Ishikawa (cell line): ENCODE measurements around the gene B4GALNT3.
A peak's percentile ranks its signal among the peaks of the same experiment; 100 is the strongest.

ENCODE experiments used
- CEBPB ChIP-seq: IDR thresholded peaks from 2 replicates; pipeline ENCODE4 v1.6.1; 2012
- CREB1 ChIP-seq: IDR thresholded peaks from 2 replicates; pipeline ENCODE4 v1.6.1; 2012; ENCODE audit warnings: low read depth
- EGR1 ChIP-seq: IDR thresholded peaks from 2 replicates; pipeline ENCODE4 v1.6.1; 2012
- EP300 ChIP-seq: IDR thresholded peaks from 2 replicates; pipeline ENCODE4 v1.6.1; 2012; ENCODE audit warnings: borderline replicate concordance
- FOXM1 ChIP-seq: IDR thresholded peaks from 2 replicates; pipeline ENCODE4 v1.6.1; 2012; ENCODE audit warnings: low read depth, borderline replicate concordance
- NFIC ChIP-seq: IDR thresholded peaks from 2 replicates; pipeline ENCODE4 v1.6.1; 2012
- RAD21 ChIP-seq: IDR thresholded peaks from 2 replicates; pipeline ENCODE4 v1.6.1; 2012; ENCODE audit warnings: low read depth
- TAF1 ChIP-seq: IDR thresholded peaks from 2 replicates; pipeline ENCODE4 v1.6.1; 2012; ENCODE audit warnings: low read depth, mild to moderate bottlenecking
- TCF12 ChIP-seq: IDR thresholded peaks from 2 replicates; pipeline ENCODE4 v1.6.1; 2012; ENCODE audit warnings: low read depth
- TEAD4 ChIP-seq: IDR thresholded peaks from 2 replicates; pipeline ENCODE4 v1.6.1; 2012
- YY1 ChIP-seq: IDR thresholded peaks from 2 replicates; pipeline ENCODE4 v1.6.1; 2012; ENCODE audit warnings: low read depth
- ZBTB7A ChIP-seq: IDR thresholded peaks from 2 replicates; pipeline ENCODE4 v1.6.1; 2012; ENCODE audit warnings: low read depth
- TF ChIP-seq, protein P1 (sequence below): IDR thresholded peaks from 2 replicates; pipeline ENCODE4 v1.6.1; 2012; ENCODE audit warnings: low read depth, mild to moderate bottlenecking
- TF ChIP-seq, protein P2 (sequence below): IDR thresholded peaks from 2 replicates; pipeline ENCODE4 v1.6.1; 2012
- TF ChIP-seq, protein P3 (sequence below): IDR thresholded peaks from 2 replicates; pipeline ENCODE4 v1.6.1; 2012

B4GALNT3 gene

DNA sequence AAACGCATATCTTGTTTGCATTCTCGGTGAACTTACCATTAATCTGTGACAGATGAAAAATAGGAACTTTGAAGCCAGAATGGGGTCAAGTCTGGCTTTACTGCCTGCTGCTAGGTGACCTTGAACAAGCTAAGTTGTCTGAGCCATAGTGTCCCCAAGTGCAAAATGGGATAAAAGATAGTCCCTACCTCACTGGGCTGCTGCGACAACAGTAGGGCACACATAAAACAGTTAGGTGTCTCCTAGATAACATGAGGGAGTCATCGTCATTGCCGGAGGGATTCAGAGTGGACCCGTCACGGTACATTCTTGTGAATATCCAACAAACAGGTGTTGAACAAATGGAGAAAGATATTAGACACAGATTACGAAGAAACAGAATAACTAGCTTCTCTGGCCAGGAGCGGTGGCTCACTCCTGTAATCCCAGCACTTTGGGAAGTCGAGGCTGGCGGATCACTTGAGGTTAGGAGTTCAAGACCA, 132.3 kb downstream of the B4GALNT3 start:
- TF ChIP-seq TAF1 (no peak), EGR1 (no peak), TEAD4 (no peak), NFIC (no peak), CEBPB (no peak), YY1 (no peak), EP300 (no peak), CREB1 (no peak), ZBTB7A (no peak), TCF12 (no peak), FOXM1 (no peak), RAD21 (no peak)
- TF ChIP-seq, protein P1, sequence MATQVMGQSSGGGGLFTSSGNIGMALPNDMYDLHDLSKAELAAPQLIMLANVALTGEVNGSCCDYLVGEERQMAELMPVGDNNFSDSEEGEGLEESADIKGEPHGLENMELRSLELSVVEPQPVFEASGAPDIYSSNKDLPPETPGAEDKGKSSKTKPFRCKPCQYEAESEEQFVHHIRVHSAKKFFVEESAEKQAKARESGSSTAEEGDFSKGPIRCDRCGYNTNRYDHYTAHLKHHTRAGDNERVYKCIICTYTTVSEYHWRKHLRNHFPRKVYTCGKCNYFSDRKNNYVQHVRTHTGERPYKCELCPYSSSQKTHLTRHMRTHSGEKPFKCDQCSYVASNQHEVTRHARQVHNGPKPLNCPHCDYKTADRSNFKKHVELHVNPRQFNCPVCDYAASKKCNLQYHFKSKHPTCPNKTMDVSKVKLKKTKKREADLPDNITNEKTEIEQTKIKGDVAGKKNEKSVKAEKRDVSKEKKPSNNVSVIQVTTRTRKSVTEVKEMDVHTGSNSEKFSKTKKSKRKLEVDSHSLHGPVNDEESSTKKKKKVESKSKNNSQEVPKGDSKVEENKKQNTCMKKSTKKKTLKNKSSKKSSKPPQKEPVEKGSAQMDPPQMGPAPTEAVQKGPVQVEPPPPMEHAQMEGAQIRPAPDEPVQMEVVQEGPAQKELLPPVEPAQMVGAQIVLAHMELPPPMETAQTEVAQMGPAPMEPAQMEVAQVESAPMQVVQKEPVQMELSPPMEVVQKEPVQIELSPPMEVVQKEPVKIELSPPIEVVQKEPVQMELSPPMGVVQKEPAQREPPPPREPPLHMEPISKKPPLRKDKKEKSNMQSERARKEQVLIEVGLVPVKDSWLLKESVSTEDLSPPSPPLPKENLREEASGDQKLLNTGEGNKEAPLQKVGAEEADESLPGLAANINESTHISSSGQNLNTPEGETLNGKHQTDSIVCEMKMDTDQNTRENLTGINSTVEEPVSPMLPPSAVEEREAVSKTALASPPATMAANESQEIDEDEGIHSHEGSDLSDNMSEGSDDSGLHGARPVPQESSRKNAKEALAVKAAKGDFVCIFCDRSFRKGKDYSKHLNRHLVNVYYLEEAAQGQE = no peak
- TF ChIP-seq, protein P2, sequence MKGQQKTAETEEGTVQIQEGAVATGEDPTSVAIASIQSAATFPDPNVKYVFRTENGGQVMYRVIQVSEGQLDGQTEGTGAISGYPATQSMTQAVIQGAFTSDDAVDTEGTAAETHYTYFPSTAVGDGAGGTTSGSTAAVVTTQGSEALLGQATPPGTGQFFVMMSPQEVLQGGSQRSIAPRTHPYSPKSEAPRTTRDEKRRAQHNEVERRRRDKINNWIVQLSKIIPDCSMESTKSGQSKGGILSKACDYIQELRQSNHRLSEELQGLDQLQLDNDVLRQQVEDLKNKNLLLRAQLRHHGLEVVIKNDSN = no peak
- TF ChIP-seq, protein P3, sequence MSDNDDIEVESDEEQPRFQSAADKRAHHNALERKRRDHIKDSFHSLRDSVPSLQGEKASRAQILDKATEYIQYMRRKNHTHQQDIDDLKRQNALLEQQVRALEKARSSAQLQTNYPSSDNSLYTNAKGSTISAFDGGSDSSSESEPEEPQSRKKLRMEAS = no peak

DNA sequence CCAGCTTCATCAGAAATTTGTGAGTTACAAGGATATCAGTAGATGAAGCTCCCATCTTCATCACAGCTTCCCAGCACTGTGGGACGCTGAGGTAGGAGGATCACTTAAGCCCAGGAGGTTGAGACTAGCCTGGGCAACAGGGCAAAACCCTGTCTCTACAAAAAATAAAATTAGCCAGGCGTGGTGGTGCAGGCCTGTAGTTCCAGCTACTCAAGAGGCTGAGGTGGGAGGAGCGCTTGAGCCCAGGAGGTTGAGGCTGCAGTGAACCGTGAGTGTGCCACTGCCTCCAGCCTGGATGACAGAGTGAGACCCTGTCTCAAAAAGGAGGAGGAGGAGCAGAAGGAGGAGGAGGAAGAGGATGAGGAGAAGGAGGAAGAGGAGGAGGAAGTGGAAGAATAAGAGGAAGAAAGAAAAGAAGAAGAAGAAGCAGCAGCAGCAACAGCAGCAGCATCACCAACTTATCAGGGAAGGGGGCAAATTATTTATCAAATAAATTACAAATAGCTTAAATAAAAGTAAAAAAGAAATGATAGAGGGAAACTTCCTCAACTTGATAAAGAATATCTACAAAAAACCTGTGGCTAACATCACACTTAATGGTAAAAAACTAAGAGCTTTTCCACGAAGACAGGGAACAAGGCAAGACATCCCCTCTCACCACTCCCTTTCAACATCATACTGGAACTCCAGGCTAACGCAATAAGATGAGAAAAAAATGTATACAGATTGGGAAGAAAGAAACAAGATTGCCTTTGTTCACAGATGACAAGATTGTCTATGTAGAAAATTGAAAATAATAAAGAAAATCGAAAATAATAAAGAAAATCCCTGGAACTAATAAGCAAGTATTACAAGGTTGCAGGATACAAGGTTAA, 133.9 kb downstream of the B4GALNT3 start:
- no peak for TF ChIP-seq EGR1
- no peak for TF ChIP-seq EP300
- no peak for TF ChIP-seq CREB1
- no peak for TF ChIP-seq NFIC
- no peak for TF ChIP-seq FOXM1
- TF ChIP-seq, protein P3 = no peak
- TF ChIP-seq TAF1 = no peak
- no peak for TF ChIP-seq RAD21
- no peak for TF ChIP-seq TCF12
- TF ChIP-seq, protein P2 = no peak
- TF ChIP-seq CEBPB = no peak
- no peak for TF ChIP-seq YY1
- no peak for TF ChIP-seq ZBTB7A

DNA sequence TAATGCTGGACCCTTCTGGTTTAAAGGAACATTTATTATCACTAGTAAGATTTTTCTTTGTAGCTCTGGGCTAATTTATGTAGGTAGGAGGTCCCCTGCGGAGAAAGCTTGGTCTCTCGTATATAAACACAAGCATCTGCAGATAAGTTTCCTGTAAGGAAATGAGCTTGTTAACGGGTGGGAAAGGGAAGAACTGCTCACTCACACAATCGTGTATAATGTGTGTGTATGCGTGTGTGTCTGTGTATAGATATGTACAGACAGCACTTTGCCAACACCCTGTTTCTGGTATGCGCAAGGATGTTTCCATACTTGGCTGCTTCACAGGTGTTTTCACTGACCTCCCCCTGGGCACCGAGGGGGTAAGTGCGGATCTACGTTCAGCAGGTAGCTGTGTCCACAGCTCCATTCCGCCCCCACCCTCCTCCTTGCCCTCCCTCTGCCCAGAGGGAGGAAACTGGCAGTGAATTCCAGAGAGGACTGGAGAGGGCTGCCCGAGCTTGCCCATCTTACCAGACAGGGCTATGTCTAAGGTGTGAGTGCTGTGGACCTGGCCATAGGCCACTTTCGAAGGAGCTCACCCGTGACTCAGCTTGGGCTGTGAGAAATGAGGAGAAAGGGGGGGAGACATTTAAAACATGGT, 138.3 kb downstream of the B4GALNT3 start:
- TF ChIP-seq, protein P2 = no peak
- TF ChIP-seq TEAD4 (0 out of 2 replicates have a peak, but pooled peaks have one; percentile 27), TAF1 (no peak), RAD21 (peak; percentile 39; the same call in 1 of the 2 replicates), NFIC (0 out of 2 replicates have a peak, but pooled peaks have one; percentile 34), TCF12 (peak; percentile 46; the same call in 1 of the 2 replicates)

DNA sequence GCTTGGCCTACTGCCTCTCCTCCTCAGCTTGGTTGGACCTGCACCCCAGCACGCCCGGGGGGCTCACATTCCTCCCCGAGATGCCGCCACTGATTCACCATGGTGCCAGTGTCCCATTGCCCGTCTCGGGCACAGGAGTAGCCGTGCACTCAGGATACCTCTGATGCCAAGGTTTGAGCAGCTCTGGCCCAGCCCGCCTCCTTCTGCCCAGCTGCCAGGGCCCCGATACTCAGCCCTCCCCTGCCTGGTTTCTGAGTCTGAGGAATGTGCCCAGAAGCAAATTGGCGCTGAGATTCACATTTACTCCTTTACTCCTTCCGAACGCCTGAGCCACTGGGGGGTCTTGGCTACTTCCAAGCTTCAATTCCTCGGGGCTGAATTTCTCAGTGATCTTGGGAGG, 140.0 kb downstream of the B4GALNT3 start:
- TF ChIP-seq TCF12 = no peak
- TF ChIP-seq EP300 = no peak
- TF ChIP-seq TAF1 = no peak
- no peak for TF ChIP-seq EGR1

DNA sequence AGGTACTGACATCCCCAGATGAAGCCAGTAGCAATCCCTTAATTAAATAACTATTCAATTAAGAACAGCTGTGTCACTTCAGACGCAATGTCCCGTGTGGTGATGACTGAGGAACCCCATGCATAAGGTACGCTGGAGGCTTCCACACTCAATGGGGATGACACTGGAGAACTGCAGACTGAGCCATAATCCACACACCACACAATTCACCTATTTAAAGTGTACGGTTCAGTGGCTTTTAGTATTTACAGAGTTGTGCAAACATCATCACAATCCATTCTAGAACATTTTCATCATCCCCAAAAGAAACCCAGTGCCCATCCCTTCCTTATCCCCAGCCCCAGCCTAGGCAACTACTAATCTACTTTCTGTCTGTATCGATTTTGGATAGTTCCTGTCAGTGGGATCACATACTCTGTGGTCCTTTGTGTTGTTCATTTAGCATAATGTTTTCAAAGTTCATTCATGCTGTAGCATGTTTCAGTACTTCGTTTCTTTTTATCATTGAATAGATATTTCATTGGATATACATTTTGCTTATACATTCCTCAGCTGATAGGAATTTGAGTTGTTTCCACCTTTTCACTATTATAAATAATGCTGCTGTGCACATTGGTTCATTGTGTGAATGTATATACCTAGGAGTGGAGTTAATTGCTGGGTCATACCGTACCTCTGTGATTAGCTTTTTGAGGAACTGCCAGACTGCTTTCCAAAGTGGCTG, 142.4 kb downstream of the B4GALNT3 start:
- TF ChIP-seq TEAD4 (no peak), YY1 (no peak), CREB1 (no peak), EP300 (no peak), TAF1 (no peak), CEBPB (no peak), FOXM1 (no peak)

DNA sequence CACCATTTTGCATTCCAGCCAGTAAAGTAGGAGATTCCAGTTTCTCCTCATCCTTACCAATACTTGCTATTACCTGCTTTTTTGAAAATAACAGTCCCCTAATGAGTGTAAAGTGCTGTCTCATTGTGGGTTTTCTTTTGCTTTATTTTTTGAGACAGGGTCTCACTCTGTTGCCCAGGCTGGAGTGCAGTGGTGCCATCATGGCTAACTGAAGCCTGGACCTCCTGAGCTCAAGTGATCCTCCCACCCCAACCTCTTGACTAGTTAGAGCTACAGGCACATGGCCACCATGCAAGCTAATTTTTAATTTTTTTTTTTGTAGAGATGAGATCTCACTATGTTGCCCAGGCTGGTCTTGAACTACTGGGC, 142.9 kb downstream of the B4GALNT3 start:
- TF ChIP-seq FOXM1 = no peak
- no peak for TF ChIP-seq YY1
- TF ChIP-seq CEBPB = no peak
- no peak for TF ChIP-seq ZBTB7A
- no peak for TF ChIP-seq TCF12
- no peak for TF ChIP-seq CREB1
- TF ChIP-seq, protein P3 = no peak
- no peak for TF ChIP-seq EP300
- TF ChIP-seq, protein P2 = no peak
- no peak for TF ChIP-seq TEAD4
- no peak for TF ChIP-seq RAD21
- no peak for TF ChIP-seq NFIC
- TF ChIP-seq, protein P1 = no peak
- no peak for TF ChIP-seq TAF1
- TF ChIP-seq EGR1 = no peak
